NCI-H2029 (cell line): ENCODE data around the gene UBTD1.
"Not testable (repeated sequence)": the region's sequence is repeated elsewhere in the genome, so short reads cannot be mapped to it uniquely, and the experiment has no call there.

ENCODE experiments used
- DNase-seq: peaks from one replicate; lab custom pipeline; 2025; lab: John Stamatoyannopoulos, UW

The UBTD1 gene

DNA sequence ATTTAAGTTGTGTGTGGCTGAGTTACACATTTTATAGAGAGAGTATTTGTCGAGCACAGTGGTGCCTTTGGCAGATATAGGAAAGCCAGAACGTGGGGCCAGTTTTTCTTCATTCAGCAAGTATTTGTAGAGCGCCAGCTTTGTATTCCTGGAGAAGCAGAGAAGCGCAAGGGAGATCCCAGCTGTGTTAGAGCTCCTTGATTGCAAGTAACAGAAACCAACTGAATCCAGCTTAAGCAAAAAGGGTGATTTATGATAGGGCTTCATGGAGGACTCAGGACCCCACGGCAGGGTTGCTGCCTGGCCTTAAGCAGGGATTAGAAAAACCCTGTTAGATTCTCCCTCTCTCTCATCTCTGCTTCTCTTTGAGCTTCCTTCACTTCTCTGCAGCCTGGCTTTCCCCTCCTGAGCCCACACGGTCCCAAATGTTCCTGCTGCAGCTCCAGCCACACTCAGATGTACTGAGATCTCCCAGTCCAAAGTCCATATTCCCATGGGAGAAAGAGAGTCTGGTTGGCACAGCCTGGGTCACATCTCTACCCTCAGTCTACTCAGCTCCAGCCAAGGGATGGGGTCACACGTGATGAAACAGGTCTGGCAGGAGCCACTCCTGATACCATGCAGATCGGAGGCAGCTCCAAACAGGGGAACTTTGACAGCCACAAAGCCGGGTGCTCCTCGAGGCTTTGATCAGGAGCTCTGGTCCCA is 16.7 kb downstream of the UBTD1 start:
- no peak for DNase-seq

DNA sequence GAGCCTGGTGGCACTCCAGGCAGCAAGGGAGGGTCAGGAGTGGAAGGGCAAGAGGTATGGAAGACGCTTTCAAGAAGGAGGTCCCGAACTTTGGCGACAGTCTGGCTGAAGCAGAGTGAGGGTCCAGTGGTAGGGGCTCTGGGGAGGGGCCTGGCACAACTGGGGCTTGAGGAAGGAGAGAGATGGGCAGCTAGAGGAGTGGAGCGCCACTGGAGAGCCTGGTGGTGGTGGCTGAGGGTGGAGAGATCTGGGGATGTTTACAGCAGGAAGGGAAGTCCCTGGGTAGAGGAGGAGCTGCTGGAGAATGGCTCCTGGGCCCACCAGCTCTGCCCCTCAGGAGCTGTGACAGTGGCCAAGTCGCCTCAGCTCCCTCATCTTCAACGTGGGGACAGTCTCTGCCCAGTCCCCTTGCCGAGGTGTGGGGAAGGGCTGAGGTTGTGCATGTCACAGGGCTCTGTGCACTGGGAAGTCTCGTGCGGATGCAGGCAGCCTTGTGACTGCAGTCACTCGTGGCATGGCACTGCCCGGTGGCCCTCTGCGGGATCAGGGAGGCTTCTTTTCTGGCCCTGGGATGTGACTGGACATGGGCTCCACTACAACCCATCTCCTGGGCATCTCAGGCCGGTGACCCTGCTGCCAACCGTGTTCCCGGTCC is 18.5 kb downstream of the UBTD1 start:
- no peak for DNase-seq

DNA sequence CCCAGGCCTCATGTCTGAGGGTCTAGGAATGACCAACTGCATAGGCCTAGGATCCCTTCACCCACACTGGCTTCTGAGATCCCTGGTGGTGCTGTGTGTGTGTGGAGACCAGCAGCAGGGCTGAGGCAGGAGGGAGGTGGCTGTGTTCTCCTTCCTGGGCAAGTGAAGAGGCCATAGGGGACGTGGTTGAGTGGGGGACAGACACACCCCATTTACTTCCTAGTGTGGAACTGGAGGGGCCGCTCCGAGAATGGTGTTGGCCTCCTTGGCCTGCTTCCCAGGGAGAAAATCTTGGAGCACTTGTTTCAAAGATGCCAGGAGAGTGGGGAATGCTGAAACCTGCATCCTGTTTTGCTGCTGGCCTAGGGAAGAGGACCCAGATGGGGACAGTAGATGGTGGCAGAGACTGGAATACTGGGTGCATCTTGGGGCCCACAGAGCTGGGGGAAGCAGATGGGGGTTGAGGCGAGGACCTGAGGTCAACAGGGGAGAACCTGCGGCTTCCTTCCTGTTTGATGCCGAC is 19.1 kb downstream of the UBTD1 start:
- no peak for DNase-seq

DNA sequence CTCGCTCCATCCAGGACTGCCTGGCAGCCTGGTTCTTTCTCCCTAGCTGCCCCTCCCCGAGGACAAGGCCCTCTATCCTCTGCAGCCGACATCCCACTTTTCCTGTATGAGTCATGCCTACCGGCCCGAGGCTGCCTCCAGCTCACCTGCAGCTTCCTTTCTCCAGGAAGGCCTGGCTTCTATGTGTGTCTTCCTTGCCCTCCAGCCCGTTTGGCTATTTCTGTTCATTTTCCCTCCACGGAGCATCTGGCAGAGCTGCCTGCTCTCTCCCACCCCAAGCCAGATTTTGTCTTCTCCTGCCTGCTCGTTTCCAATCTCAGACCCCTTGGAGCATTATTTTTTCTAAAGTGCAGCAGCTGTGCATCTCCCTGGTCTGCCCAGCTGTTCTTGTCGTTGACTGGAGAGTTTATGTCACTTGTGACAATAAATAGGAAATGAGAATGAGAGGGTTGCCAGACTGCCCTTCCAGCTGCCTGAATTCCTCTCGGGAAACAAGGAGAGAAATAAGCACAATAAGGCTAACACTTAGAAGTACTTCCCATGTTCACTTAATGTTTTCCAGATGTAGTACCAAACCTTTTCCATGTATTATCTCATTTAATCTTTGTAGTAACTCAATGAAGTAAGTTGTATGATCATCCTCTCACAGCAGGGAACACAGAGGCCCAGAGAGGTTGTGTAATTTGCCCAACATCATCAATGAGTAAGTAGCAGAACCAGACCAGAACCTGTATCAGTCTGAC is 19.7 kb downstream of the UBTD1 start:
- peak; percentile 18 for DNase-seq

DNA sequence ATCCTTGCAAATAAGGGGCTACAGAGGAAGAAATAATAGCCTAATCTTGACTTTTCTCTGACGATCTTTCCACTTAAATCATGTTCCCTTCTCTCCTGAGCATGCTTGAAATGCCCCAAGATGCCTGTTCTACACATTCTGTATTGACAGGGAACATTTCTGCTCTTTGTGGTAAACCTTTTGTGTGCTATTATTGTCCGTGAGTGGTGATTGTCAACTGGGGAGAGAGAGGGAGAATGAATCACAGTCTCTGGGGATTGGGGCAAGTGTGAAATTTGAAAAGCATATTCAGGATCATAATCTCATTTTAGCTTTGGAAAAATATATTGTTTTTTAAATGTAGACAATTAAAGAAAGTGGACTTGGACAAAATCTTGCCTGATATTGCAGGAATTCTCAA is 20.6 kb downstream of the UBTD1 start:
- DNase-seq = no peak

DNA sequence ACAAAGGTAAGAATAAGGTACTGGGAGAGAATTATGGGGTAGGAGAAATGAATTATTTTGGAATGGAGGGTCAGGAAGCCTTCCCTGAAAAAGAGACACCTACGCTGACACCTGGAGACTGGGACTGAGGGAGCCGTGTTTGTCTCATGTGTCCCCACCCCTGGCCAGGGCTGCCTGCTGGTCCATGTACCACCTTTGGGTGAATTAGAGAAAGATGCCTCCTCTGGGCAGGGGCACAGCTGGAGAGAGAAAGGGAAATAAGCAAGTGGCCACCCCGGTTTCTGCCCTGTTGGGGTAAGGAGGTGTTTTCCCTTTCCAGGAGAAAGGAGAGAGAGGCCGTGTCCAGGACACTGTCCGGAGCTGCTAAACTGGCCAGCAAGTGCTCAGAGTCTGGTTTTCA is 21.8 kb downstream of the UBTD1 start:
- no peak for DNase-seq

DNA sequence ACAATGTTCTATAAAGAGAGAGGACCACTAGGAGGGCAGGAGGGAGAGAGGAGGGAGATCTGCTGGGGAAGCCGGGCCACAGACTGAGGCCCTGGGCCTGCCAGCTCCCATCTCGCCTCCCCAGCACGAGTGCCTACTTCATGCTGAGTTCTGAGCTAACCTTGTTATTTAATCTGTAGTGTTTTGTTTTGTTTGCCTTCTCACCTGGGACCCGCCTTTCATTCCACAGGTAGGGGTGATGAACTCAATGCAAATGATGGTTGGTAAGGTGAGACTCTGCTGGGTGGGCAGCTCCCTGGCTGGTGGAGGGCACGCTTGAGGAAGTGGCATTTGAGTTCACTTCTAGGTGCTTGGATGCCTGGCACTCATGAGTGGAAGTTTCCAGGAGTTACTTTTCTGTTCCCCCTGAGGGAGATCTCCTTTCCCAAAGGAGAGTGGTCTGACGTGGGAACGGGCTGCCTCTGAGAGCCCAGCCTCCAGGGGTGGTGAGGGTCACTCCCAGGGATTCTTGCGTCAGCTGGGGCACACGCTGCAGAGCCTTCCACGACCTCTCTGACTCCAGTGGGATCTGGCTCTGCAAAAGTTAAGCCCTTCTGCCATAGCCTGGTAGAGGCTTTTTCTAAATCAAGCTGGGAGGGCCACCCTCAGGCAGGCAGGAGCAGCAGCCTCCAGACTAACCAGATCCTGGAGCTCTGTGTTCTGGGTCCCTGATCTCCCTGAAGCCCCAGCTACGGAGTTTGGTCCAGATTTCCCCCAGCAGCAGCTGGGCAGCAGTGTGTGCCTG is 22.4 kb downstream of the UBTD1 start:
- DNase-seq = no peak

DNA sequence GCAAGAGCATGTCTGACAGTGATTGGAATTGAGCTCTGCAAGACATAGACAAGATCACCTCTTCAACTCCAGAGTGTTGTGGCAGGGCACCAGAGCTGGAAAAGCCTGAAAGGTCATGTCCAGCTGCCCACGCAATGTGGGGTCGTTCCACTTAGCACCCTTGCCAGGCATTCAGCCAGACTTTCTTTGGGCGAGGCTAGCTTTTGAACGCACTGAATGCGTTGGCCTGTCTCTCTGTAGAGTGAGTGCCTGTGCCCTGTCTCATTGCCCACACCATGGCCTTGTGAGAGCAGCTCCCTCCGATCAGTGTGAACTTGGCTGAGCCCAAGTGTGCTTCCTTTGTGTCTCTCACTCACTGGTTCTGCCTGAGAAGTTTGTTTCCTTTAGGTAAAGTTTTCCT is 23.3 kb downstream of the UBTD1 start:
- DNase-seq = no peak

DNA sequence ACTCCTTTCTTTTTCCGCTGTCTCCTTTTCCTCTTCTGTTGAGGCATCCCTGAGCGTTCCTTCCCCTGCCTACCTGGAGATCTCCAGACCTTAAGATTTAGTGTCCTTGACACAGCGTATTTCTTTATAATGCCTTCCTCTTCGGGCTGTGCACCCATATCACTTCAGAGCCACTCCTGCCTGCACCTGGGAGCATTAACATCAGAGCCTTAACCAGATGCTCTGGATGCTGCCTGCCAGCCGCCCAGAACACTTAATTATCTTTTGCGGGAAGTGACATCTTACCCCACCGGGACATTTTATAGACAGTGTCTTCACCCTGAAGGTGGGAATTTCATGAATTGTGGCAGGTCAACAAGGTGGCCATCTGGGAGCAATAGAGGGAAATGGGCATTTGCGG is 24.2 kb downstream of the UBTD1 start:
- no peak for DNase-seq

DNA sequence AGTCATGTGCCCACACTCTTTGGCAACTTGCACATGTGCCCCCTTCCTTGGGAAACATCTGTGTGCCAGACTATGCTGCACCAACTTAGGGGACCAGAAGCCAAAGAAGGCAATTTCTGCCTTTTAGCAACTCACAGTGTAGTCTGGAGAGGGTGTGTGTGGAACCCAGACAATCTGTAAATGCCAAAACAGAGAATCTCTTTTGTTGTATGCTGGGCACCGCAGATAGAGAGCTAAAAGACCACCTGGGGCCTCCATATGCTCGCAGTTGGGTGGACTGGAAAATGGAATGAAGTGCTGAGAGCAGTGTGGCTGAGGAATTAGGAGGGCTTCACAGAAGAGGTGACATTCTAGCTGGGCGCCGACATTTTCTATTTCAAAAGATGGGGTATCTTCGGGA is 26.4 kb downstream of the UBTD1 start:
- DNase-seq = no peak

DNA sequence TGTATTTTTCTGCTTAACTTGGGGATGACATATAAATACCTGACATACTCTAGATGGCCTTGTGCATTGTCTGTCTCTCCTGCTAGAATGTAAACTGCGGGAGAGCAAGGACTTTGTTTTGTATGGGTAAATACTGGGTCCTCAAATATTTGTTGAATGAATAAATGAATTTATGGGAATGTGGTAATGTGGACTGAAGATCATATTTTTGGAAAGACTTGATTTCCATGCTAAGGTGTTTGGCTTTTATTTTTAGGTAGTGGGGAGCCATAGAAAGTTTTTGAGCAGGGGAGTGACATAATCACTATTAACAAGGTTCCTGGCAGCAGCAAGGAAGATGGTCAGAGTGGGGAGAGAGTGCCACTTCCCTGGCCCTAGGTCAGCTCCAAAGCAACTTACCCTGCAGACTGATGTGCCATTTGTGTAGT is 27.0 kb downstream of the UBTD1 start:
- no peak for DNase-seq

DNA sequence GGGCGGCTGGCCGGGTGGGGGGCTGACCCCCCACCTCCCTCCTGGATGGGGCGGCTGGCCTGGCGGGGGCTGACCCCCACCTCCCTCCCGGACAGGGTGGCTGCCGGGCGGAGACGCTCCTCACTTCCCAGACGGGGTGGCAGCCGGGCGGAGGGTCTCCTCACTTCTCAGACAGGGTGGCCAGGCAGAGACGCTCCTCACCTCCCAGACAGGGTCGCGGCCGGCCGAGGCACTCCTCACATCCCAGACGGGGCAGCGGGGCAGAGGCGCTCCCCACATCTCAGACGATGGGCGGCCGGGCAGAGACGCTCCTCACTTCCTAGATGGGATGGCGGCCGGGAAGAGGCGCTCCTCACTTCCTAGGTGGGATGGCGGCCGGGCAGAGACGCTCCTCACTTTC is 30.2 kb downstream of the UBTD1 start:
- DNase-seq = not testable (repeated sequence)

DNA sequence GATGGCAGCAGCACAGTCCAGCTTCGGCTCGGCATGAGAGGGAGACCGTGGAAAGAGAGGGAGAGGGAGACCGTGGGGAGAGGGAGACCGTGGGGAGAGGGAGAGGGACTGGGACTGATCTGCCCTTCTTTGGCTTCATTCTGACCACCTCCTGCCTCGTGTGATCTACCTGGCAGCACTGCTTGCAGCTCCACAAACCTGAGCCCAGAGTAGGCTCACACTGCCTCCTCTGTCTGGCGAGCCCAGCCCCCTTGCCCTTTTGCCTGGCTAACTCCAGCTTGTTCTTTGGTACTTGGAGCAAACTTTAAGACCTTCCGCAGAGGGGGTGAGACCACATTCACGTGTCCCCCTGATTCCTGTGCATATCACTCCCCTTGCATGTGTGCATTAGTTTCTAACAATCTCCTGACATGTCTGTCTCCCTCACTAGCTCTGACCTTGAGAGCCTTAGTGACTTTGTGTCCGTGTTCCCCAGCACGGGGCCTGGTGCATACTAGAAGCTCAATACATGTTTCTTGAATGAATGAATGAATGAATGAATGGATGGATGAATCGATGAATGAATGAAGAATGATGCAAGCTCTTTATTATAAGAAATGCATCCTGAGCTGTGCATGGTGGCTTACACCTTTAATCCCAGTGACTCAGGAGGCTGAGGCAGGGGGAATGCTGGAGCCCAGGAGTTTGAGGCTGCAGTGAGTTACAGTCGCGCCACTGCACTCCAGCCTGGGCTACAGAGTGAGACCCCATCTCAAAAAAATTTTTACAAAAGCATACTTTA is 31.2 kb downstream of the UBTD1 start:
- no peak for DNase-seq

DNA sequence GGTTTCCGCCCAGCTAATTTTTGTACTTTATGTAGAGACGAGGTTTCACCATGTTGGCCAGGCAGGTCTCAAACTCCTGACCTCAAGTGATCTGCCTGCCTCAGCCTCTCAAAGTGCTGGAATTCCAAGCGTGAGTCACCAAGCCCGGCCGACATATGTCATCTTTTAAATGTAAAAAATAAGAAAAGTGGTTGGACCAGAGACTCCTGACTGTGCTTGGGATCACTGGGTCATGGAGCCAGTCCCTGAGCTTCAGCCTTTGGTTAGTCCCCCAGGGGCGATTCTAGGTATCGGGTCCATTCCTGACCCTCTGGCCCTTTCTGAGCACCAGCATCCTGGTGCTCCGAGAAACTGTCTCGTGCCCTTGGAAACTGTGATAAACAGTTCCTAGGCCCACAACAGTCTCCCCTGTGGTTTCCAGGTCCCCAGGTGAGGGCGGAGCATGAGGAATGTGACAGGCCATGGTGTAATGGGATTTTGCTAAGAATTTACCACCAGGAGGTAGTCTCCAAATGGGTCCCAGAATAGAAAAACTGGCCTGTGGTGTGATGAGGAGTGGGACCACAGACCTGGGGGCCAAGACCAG is 32.8 kb downstream of the UBTD1 start:
- no peak for DNase-seq

DNA sequence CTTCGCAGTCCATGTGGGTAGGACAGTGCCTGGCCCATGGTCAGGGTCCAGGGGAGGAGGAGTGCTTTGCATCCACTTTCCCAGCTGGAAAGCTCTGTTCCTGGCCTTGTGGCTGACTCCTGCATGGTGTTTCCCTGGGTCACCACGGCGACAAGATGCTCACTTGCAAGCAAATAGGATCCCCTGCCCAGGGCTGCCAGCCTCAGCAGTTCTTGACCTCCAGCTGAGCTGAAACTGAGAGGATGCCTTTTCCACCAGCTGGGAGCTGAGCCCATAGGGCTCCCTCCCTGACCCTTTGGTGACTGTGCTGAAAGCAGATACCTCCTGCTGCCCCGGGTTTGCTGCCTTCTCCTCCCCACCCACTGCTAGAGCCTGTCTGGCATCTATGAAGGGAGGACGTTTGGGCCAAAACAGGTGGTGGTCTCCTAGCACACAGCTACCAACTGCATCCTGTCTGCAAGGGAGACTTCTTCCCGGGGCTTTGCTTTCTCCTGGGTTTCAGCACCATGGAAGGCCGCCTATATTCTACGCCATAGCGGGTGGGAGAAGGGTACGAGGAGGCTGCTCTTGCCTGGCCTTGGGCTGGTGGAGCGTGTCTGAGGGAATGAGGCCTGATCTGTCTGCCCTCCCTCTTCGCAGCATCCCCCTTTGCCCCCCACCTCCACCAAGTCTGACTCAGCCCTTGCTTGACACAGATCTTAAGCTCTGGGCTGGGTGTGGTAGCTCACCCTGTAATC is 34.4 kb downstream of the UBTD1 start:
- no peak for DNase-seq

DNA sequence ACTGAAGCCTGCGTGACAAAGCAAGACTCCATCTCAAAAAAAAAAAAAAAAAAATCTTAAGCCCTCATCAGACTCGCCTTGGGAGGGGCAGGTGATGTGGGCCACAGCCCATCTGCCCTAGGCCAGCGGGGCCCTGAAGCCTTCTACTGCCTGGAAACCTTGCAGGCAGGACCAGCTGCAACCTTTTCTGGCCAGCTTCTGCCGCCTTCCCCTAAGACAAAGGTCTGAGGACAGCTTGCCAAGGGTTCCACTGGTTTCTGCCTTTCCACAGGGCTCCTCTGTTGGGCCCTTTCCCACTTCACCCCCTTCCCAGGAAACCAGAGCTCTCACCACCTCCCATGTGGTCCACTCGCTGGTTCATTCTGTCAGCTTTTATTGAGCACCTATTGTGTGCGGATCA is 35.2 kb downstream of the UBTD1 start:
- no peak for DNase-seq

DNA sequence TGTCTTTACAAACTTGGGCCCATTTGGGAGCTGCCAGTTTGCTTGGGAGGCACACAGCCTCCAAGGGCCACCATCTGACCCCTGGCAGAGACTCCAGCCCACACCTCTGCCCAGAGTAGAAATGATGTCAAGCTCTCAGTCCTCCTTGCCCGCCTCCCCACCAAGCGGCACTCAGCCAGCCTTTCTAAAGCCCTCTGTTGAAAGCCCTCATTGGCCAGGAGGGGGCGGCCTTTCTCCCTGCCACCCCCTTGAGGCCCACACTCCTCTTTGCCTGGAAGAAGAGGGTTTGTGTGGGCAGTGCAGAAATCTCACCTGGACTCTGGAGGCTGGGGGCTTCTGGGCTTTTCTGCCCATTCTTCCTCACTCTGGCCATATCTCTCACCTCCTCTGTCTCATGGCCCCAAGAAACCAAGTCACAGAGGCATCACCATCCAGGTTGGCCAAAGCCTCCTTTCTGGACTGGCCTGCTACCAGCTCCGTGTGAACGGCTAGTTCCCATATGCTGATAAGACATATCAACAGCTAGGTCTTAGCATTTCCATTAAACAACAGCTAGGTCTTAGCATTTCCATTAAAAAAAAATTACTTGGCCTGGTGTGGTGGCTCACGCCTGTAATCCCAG is 36.1 kb downstream of the UBTD1 start:
- DNase-seq = no peak

DNA sequence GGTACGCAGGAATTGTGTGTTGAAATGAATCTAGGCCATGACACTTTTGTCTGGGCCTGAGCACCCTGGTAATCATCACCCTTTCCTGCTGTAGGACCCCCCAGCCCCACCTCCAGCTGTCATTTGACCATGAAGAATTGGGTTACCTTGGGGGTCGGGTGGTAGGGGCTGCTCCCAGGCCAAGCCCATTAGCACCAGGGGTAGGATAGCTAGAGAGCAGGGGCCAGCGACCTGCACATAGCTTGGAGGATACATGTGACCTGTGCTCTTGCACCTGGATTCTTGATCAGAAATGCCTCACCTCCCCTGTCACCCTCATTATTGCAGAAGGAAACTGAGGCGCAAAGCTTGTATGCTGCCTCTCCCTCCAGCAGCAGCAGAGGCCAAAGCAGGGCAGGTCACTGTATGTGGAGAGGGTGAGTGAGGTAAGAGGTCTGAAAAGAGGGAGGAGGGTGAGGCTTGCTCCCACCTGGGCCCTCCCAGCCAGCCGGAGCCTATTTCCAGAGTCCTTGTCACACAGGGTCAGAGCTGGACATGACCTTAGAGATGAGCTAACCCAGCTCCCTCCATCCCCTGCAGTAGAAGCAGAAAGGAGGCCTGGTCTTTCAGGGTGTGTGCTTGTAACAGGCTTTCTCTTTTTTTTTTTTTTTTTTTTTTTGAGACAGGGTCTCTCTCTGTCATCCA is 38.6 kb downstream of the UBTD1 start:
- DNase-seq = no peak

DNA sequence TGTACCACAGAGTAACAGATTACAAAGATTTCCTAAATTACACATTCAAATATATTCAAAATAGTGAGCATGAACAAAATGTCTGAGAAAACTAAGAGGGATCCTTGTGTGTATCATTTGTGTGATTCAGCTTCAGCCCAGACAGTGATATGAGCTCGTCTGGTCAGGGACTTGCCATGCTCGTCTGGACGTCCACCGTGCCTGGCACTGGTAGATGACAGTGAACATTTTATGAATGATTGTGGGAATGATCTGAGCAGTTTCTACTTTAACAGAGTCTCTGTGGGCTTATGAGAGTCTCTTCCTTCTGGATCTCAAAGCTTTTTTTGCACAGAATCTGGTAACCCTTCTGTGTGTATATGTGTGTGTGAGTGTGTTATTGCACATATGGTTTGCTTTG is 39.7 kb downstream of the UBTD1 start:
- no peak for DNase-seq
